ENCODE measurements around the gene ADAMTS12.

DNA sequence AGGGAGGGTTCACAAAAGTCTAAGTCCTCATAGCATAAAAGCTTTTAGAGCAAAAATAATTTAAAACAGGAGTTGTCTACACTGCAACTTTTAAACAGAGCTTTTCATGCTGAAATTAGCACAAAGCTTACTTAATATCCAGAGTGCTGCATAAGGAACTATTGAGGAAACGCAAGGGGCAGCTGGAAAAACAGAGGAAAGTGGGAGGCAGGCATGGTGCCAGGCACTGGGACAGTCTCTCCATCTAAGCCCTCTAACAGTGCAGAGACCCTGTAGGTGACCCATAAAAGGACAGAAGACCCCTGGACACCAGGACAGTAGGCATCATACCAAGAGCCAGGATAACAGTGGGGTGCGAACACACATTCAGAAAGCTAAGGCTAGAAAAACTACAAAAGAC is 49.3 kb downstream of the ADAMTS12 start:
- TF ChIP-seq CTCF (IDR thresholded peaks at IDR 0.05) (no peak), ZFX (IDR thresholded peaks at IDR 0.05; ENCODE audit: borderline replicate concordance) (no peak)
